A549 (cell line): Measurements from ENCODE around the gene ZHX3.

ENCODE experiments used
- CHD2 ChIP-seq: fragments of 150-350 bp; IDR thresholded peaks from 2 replicates; pipeline ENCODE4 v1.6.1; 2014; ENCODE audit warnings: low read length; ENCODE audit not compliant: partially characterized antibody
- ESRRA ChIP-seq: fragments of 150-350 bp; IDR thresholded peaks from 2 replicates; pipeline ENCODE4 v1.6.1; 2014; ENCODE audit warnings: mild to moderate bottlenecking, low read length, borderline replicate concordance
- JUN ChIP-seq, 2 experiments: fragments of >200 bp; sonication (Bioruptor Twin); formaldehyde crosslinking; IDR thresholded peaks; 2 replicates in 1 of 2; 3 replicates in 1 of 2; pipeline ENCODE4 v1.6.1; 2016 to 2017
- JUNB ChIP-seq: fragments of >200 bp; sonication (Bioruptor Twin); formaldehyde crosslinking; IDR thresholded peaks from 2 replicates; pipeline ENCODE4 v1.6.1; 2016
- MAZ ChIP-seq: fragments of 150-350 bp; IDR thresholded peaks from 2 replicates; pipeline ENCODE4 v1.6.1; 2014; ENCODE audit warnings: antibody characterized with exemption, low read depth, low read length, borderline replicate concordance
- POLR2AphosphoS2 ChIP-seq: conservative IDR thresholded peaks from 2 replicates; pipeline ENCODE4 v1.6.1; 2012; ENCODE audit warnings: low read length, improper control_type of control experiment, inconsistent platforms
- SMC3 ChIP-seq: fragments of >200 bp; sonication (Bioruptor Twin); formaldehyde crosslinking; IDR thresholded peaks from 3 replicates; pipeline ENCODE4 v1.6.1; 2018; ENCODE audit warnings: inconsistent platforms
- ZC3H11A ChIP-seq: fragments of 450-650 bp; IDR thresholded peaks from 2 replicates; pipeline ENCODE4 v1.6.1; 2014; ENCODE audit warnings: antibody characterized with exemption, mild to moderate bottlenecking
- TF ChIP-seq, protein P1 (sequence below): IDR thresholded peaks from 2 replicates; pipeline ENCODE4 v1.6.1; 2012
- TF ChIP-seq, protein P2 (sequence below): fragments of 150-350 bp; IDR thresholded peaks from 2 replicates; pipeline ENCODE4 v1.6.1; 2014; ENCODE audit warnings: low read depth, mild to moderate bottlenecking, low read length
- TF ChIP-seq, protein P3 (sequence below): IDR thresholded peaks from 2 replicates; pipeline ENCODE4 v1.6.1; 2012
- TF ChIP-seq, protein P4 (sequence below): fragments of >200 bp; sonication (Bioruptor Twin); formaldehyde crosslinking; IDR thresholded peaks from 3 replicates; pipeline ENCODE4 v1.5.1; 2016
- TF ChIP-seq, protein P5 (sequence below): fragments of 450-650 bp; IDR thresholded peaks from 2 replicates; pipeline ENCODE4 v1.6.1; 2014; ENCODE audit warnings: antibody characterized with exemption

DNA sequence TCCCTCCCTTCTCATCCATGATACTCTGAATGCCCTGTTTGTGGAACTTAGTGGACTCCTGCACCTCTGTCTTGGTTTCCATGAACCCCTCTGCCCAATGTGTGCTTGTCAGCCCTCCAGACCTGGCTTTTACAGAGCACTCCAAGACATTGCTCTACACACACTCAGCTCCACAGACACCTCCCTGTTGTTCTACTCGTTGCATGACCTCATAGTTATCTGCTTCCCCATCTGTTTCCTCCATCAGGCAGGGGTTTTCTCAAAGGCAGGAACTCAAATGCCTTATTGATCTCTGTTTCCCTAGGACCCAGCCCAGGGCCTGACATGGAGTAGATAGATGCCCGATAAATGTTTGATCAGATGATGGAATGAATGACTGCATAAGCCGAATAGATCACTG is 166.9 kb downstream of the ZHX3 start:
- TF ChIP-seq, protein P1, sequence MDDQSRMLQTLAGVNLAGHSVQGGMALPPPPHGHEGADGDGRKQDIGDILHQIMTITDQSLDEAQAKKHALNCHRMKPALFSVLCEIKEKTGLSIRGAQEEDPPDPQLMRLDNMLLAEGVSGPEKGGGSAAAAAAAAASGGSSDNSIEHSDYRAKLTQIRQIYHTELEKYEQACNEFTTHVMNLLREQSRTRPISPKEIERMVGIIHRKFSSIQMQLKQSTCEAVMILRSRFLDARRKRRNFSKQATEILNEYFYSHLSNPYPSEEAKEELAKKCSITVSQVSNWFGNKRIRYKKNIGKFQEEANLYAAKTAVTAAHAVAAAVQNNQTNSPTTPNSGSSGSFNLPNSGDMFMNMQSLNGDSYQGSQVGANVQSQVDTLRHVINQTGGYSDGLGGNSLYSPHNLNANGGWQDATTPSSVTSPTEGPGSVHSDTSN: no peak
- TF ChIP-seq SMC3: no peak
- TF ChIP-seq, protein P2, sequence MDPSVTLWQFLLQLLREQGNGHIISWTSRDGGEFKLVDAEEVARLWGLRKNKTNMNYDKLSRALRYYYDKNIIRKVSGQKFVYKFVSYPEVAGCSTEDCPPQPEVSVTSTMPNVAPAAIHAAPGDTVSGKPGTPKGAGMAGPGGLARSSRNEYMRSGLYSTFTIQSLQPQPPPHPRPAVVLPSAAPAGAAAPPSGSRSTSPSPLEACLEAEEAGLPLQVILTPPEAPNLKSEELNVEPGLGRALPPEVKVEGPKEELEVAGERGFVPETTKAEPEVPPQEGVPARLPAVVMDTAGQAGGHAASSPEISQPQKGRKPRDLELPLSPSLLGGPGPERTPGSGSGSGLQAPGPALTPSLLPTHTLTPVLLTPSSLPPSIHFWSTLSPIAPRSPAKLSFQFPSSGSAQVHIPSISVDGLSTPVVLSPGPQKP: no peak
- TF ChIP-seq, protein P3, sequence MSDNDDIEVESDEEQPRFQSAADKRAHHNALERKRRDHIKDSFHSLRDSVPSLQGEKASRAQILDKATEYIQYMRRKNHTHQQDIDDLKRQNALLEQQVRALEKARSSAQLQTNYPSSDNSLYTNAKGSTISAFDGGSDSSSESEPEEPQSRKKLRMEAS: no peak
- no peak for TF ChIP-seq JUN (IDR thresholded peaks at IDR 0.05)
- TF ChIP-seq, protein P4, sequence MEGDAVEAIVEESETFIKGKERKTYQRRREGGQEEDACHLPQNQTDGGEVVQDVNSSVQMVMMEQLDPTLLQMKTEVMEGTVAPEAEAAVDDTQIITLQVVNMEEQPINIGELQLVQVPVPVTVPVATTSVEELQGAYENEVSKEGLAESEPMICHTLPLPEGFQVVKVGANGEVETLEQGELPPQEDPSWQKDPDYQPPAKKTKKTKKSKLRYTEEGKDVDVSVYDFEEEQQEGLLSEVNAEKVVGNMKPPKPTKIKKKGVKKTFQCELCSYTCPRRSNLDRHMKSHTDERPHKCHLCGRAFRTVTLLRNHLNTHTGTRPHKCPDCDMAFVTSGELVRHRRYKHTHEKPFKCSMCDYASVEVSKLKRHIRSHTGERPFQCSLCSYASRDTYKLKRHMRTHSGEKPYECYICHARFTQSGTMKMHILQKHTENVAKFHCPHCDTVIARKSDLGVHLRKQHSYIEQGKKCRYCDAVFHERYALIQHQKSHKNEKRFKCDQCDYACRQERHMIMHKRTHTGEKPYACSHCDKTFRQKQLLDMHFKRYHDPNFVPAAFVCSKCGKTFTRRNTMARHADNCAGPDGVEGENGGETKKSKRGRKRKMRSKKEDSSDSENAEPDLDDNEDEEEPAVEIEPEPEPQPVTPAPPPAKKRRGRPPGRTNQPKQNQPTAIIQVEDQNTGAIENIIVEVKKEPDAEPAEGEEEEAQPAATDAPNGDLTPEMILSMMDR: no peak
- no peak for TF ChIP-seq ESRRA
- no peak for TF ChIP-seq ZC3H11A
- no peak for TF ChIP-seq MAZ
- TF ChIP-seq POLR2AphosphoS2: no peak
- TF ChIP-seq JUNB: no peak
- TF ChIP-seq, protein P5, sequence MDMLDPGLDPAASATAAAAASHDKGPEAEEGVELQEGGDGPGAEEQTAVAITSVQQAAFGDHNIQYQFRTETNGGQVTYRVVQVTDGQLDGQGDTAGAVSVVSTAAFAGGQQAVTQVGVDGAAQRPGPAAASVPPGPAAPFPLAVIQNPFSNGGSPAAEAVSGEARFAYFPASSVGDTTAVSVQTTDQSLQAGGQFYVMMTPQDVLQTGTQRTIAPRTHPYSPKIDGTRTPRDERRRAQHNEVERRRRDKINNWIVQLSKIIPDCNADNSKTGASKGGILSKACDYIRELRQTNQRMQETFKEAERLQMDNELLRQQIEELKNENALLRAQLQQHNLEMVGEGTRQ: no peak
- no peak for TF ChIP-seq CHD2
